ENCODE measurements around the gene ARL1.
A peak's percentile ranks its signal among the peaks of the same experiment; 100 is the strongest.
"Not testable (repeated sequence)": the region's sequence is repeated elsewhere in the genome, so short reads cannot be mapped to it uniquely, and the experiment has no call there.

ARL1 gene

GRCh38 chr12:101407436-101408345 is at the start of gene ARL1:
ARL1 (minus strand) TSS chr12:101407772; CDS start chr12:101407645, 127 bp downstream.
- peak; percentile 87 for DNase-seq

GRCh38 chr12:101455685-101456084 is 48.1 kb upstream of the ARL1 start:
- peak; percentile 32 for ATAC-seq
- DNase-seq = peak; percentile 6

More at GRCh38 chr12:101407436-101408345, at the start of gene ARL1:
- ATAC-seq = peak; percentile 81

GRCh38 chr12:101441461-101442224 is 34.1 kb upstream of the ARL1 start:
- no peak for DNase-seq
- no peak for ATAC-seq

GRCh38 chr12:101439236-101439635 is 31.7 kb upstream of the ARL1 start:
- DNase-seq (no peak), ATAC-seq (no peak)

- ATAC-seq (no peak), DNase-seq (no peak)
Observed at GRCh38 chr12:101436136-101436535, 28.6 kb upstream of the ARL1 start.

- no peak for DNase-seq
- no peak for ATAC-seq
Observed at GRCh38 chr12:101430456-101430855, 22.9 kb upstream of the ARL1 start.

- no peak for ATAC-seq
- DNase-seq = no peak
Observed at GRCh38 chr12:101424620-101425019, 17.0 kb upstream of the ARL1 start.

DNA sequence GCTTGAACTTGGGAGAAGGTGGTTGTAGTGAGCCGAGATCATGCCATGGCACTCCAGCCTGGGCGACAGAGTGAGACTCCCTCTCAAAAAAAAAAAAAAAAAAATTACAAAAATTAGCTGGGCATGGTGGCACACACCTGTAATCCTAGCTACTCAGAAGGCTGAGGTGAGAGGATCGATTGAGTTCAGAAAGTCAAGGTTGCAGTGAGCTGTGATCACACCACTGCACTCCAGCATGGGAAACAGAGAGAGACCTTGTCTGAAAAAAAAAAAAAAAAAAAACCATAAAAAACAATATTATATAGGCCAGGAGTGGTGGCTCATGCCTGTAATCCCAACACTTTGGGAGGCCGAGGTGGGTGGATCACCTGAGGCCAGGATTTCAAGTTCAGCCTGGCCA is 14.5 kb upstream of the ARL1 start:
- not testable (repeated sequence) for DNase-seq, ATAC-seq

- DNase-seq (no peak), ATAC-seq (no peak)
Observed at GRCh38 chr12:101415228-101415627, 7.7 kb upstream of the ARL1 start.

- ATAC-seq = no peak
- DNase-seq = peak; percentile 19
Observed at GRCh38 chr12:101414533-101415119, 7.1 kb upstream of the ARL1 start.

DNA sequence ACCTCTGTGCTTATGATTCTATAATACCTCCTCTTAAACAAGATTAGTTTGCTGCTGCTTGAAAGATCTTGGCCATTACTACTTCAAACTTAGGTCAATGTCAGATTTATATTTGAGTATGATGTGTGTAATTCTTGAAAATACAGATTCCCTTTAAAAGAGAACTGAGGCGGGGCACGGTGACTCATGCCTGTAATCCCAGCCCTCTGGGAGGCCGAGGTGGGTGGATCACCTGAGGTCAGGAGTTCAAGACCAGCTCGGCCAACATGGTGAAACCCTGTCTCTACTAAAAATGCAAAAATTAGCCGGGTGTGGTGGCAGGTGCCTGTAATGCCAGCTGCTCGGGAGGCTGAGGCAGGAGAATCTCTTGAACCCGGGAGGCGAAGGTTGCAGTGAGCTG is 2.6 kb upstream of the ARL1 start:
- DNase-seq, ATAC-seq: not testable (repeated sequence)

DNA sequence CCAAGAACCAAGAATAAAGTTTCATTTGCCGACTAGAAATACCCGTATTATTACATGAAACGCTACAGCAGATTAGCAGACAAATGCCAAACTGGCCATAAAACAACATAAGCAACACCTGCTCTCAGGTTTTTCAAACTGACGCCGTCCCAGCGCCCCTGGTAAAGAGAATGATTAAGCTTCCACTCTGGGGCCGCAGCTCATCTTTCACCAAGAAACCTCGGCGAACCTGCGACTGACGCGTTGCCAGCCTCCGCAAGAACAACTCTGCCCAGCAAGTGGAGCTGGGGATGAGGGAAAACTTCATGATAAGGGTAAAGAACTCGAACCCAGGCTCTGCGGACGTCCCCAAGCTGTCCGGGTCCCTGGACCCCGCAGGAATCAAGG is 530 bp downstream of the ARL1 start:
- no peak for DNase-seq
- ATAC-seq = peak; percentile 7

GRCh38 chr12:101391181-101391580 is 16.4 kb downstream of the ARL1 start:
- ATAC-seq, DNase-seq: not testable (repeated sequence)

GRCh38 chr12:101379149-101379548 is 28.4 kb downstream of the ARL1 start:
- DNase-seq = no peak
- ATAC-seq = no peak

DNA sequence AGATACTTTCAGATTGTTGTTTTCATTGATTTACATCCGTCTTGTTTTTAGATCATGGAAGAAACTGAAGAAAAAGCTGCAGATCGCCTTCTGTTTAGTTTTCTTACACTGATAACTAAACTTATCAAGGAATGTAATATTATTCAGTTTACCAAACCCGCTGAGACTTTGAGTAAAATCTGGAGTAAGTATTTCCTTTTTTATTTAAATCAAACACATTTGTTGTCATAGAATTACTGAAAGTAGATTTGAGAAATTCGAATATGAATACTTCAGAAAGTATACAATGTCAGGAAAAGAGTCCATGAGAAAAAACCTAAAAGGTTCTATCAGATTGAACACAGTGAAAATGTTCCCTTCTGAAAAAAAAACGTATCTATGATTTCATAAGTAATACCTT is 32.0 kb downstream of the ARL1 start:
- no peak for ATAC-seq
- DNase-seq = no peak

- ATAC-seq = no peak
- DNase-seq = no peak
Observed at GRCh38 chr12:101372431-101372830, 35.1 kb downstream of the ARL1 start.

DNA sequence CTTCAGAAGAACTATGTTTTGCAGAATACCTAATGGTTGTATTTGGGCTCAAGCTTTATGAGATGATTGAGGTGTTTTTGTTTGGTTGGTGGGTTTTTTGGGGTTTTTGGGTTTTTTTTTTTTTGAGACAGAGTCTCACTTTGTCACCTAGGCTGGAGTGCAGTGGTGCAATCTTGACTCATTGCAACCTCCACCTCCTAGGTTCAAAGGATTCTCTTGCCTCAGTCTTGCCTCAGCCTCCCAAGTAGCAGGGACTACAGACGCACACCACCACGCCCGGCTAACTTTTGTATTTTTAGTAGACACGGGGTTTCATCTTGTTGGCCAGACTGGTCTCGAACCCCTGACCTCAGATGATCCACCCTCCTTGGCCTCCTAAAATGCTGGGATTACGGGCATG is 39.6 kb downstream of the ARL1 start:
- no peak for ATAC-seq

DNA sequence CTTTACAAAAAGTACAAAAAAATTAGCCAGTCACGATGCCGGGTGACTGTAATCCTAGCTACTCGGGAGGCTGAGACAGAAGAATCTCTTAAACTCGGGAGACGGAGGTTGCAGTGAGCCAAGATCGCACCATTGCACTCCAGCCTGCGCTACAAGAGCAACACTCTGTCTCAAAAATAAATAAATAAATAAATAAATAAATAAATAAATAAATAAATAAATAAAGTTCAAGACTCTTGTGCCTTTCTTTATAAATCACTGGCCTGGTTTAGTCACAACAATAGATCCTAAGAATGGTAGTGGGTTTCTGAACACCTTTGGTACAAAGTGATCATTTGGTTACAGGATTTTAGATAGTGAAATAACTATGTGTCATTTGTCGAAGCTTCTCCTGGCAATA is 46.1 kb downstream of the ARL1 start:
- ATAC-seq = no peak
- DNase-seq = no peak

More for the DNA sequence above, 39.6 kb downstream of the ARL1 start:
- no peak for DNase-seq

DNA sequence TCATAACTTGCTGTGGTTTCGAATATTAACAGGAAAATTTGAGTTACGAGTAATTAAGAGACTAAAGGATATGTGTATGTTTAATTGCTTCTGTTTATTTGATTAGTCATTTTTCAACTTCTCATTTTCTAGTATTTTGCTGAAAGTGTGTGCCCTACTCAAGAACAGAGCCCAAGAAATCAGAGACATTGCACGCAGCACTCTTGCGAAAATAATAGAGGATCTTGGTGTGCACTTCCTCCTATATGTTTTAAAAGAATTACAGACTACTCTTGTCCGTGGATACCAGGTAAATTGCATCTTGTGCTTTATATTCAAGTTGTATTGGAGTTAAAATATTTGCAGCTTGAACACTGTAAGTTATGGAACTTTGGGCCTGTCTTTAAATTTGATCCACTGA is 50.8 kb downstream of the ARL1 start:
- DNase-seq (no peak), ATAC-seq (no peak)

DNA sequence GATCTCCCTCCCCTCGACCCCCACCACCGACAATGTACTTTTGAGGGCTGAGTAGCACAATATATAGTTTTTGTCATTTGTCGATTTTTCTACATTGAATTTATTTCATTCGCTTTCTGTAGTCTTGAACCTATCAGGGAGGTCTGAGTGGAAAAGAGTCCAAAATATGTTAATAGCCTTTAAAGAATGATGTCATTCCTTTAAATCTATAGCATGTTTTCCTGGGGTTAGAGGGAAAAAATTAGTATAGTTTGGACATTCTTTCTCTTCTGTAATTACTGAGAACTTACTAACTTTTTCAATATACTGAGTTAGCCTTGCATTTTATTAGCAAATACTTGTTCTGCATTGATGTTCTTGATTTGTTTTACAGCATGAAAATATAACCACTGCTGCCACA is 55.9 kb downstream of the ARL1 start:
- DNase-seq (no peak), ATAC-seq (no peak)

DNA sequence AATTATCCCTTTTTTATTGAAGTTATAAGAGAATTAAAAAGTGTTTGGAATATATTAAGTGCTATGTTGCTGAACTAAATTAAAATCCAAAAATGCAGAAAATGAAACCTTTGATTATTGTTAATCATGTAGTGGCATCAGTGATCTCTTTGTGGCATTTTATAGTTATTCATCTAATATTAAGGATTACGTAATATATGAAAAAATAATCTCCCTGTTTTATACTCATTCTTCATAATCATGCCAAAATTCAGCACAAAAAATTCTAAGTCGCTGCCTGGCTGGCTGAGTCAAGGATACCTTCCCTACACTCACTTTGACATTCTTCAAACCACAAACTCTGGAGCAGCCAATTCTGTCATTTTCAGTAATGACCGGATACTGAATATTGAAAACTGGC is 63.7 kb downstream of the ARL1 start:
- DNase-seq (no peak), ATAC-seq (no peak)

All from stimulated activated naive CD8-positive, alpha-beta T cell treated with anti-CD3 and anti-CD28 coated beads, Interleukin-15, Interleukin-2, amounts not matched to agents 100 U/mL and 50 U/mL, for 24 hours (primary cell).